ENCODE measurements around the gene TMEM59L.
"Not testable (repeated sequence)": the region's sequence is repeated elsewhere in the genome, so short reads cannot be mapped to it uniquely, and the experiment has no call there.

Gene TMEM59L

GRCh38 chr19:18587962-18588610, 24.6 kb upstream of the TMEM59L start:
- DNase-seq (ENCODE audit: extremely low spot score): no peak
- CTCF ChIA-PET: interaction anchor here (0.6 to 3.6 kb wide), 6 partner anchors 16 to 259 kb away, joined by 4 to 16 read pairs (median 5); partner anchors contain the start of gene UBA52
- TF ChIP-seq BHLHE40 (IDR thresholded peaks at IDR 0.05; ENCODE audit: borderline replicate concordance): no peak
- peak; percentile 33 for TF ChIP-seq L3MBTL2 (conservative IDR thresholded peaks at IDR 0.05)
- POLR2A ChIA-PET: interaction anchor here (0.9 to 5.0 kb wide), 9 partner anchors 9 to 253 kb away, joined by 3 to 43 read pairs (median 5); partner anchors contain the start of genes KXD1, UBA52 and UPF1

- peak; percentile 77 for DNase-seq (ENCODE audit: extremely low spot score)
- POLR2A ChIA-PET: interaction anchor here (0.7 to 5.0 kb wide), 18 partner anchors 8 to 330 kb away, joined by 3 to 43 read pairs (median 4); partner anchors contain the start of genes COPE, DDX49, ELL and KXD1
- TF ChIP-seq HDGF (IDR thresholded peaks at IDR 0.05; ENCODE audit: borderline replicate concordance) (no peak), FOXM1 (IDR thresholded peaks at IDR 0.05; ENCODE audit: borderline replicate concordance) (peak; percentile 88)
- CTCF ChIA-PET: interaction anchor here (0.5 to 3.6 kb wide), 13 partner anchors 9 to 258 kb away, joined by 3 to 16 read pairs (median 5); partner anchors contain the start of gene UBA52
Observed at GRCh38 chr19:18588611-18589379, 23.9 kb upstream of the TMEM59L start, which contains the start of gene REX1BD. Gene REX1BD, plus strand, starts transcription at chr19:18588798. Its CDS starts 4 bp downstream, at chr19:18588802.

GRCh38 chr19:18589380-18590272, 23.0 kb upstream of the TMEM59L start:
- TF ChIP-seq PKNOX1 (IDR thresholded peaks at IDR 0.05): no peak
- peak; percentile 94 for TF ChIP-seq L3MBTL2 (conservative IDR thresholded peaks at IDR 0.05)
- TF ChIP-seq ZNF384 (IDR thresholded peaks at IDR 0.05): peak; percentile 93
- TF ChIP-seq ARNT (IDR thresholded peaks at IDR 0.05): no peak
- CTCF ChIA-PET: interaction anchor here (0.6 to 3.6 kb wide), 10 partner anchors 9 to 255 kb away, joined by 3 to 16 read pairs (median 5); partner anchors contain the start of gene UBA52
- POLR2A ChIA-PET: interaction anchor here (0.7 to 5.0 kb wide), 17 partner anchors 9 to 329 kb away, joined by 3 to 43 read pairs (median 4); partner anchors contain the start of genes COPE, DDX49, ELL and KXD1
- peak; percentile 68 for DNase-seq (ENCODE audit: extremely low spot score)

GRCh38 chr19:18590273-18591272, 22.1 kb upstream of the TMEM59L start:
- DNase-seq (ENCODE audit: extremely low spot score): peak; percentile 82
- ChIA-PET CTCF (interaction anchor here (0.6 to 3.6 kb wide), 4 partner anchors 18 to 198 kb away, joined by 3 to 16 read pairs (median 4); partner anchors contain the start of gene UBA52), POLR2A (interaction anchor here (3.2 to 5.0 kb wide), 2 partner anchors 18 to 33 kb away, joined by 26 to 43 read pairs; partner anchors contain the start of genes KXD1 and UBA52)
- TF ChIP-seq FOXA1 (IDR thresholded peaks at IDR 0.05) (no peak), LEF1 (IDR thresholded peaks at IDR 0.05; ENCODE audit: borderline replicate concordance) (no peak), L3MBTL2 (conservative IDR thresholded peaks at IDR 0.05) (peak; percentile 36; the same call in 1 of the 2 replicates), TARDBP (IDR thresholded peaks at IDR 0.05) (no peak)

- CTCF ChIA-PET: no interaction called here
- no peak for DNase-seq (ENCODE audit: extremely low spot score)
- POLR2A ChIA-PET: interaction anchor here (5.0 kb wide), 1 partner anchor 20 kb away, joined by 43 read pairs; the partner anchor contains the start of gene UBA52
- no peak for TF ChIP-seq ARNT (IDR thresholded peaks at IDR 0.05)
- no peak for TF ChIP-seq L3MBTL2 (conservative IDR thresholded peaks at IDR 0.05)
- TF ChIP-seq SUZ12 (IDR thresholded peaks at IDR 0.05): no peak
- TF ChIP-seq HDGF (IDR thresholded peaks at IDR 0.05; ENCODE audit: borderline replicate concordance): no peak
Observed at GRCh38 chr19:18591735-18592385, 20.8 kb upstream of the TMEM59L start.

- POLR2A ChIA-PET: interaction anchor here (1.1 to 1.2 kb wide), 2 partner anchors 14 to 22 kb away, joined by 3 read pairs; partner anchors contain the start of genes CRLF1 and UBA52
- CTCF ChIA-PET: interaction anchor here (0.5 to 1.2 kb wide), 3 partner anchors 69 to 575 kb away, joined by 3 read pairs; no protein-coding TSS in a partner anchor
- not testable (repeated sequence) for DNase-seq (ENCODE audit: extremely low spot score)
Observed at GRCh38 chr19:18592732-18593131, 19.9 kb upstream of the TMEM59L start.
